ENCODE measurements around the gene ADCY9.

The ADCY9 gene

DNA sequence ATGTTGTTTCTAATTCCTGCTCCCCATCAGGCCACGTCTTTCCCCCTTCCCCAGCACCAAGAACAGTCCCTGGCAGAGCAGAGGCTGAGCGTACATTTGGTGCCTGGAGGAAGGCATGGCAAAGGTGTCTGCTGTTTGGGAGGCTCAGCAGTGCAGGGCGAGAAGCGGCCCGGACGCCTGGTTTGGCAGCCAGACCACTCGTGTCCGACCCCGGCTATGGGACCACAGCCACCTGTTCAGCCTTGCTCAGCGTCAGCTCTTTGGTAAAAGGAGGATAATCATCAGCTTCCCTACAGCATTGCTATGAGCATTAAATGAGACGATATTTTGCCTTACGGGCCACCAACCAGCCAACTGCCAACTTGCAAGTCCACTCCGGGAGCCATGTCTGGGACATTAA, 129.0 kb downstream of the ADCY9 start:
- H3K9me3 ChIP-seq (ENCODE audit: control insufficient read depth, insufficient read depth, low read depth, low read length), result no peaks in the 10 kb centered on the region
- ChIA-PET POLR2A (no interaction called here), CTCF (interaction anchor here (0.6 kb wide), 1 partner anchor 40 kb away, joined by 5 read pairs; no protein-coding TSS in a partner anchor)

DNA sequence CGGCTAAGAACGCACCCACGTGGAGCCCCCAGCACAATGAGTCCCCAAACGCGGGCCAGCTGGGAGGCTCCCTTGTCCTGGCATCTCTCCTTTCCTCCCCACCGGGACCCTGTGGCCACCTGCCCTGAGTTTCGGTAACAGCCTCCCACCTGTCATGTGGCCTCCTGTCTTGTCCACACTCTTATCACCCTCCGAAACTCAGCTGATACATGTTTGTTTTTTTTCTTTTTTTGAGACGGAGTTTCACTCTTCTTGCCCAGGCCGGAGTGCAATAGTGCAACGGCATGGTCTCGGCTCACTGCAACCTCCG, 130.1 kb downstream of the ADCY9 start:
- CTCF ChIA-PET, result interaction anchor here (0.7 kb wide), 1 partner anchor 391 kb away, joined by 4 read pairs; no protein-coding TSS in a partner anchor
- H3K36me3 ChIP-seq (ENCODE audit: control insufficient read depth in 2 of 2, insufficient read depth in 1 of 2, low read length in 2 of 2), result peaks cover 0 to 17% of the 10 kb centered on the region in 2 experiments; a peak in 1 of 3 replicates
- TF ChIP-seq ZNF202 (tag by site-specific recombination; IDR thresholded peaks at IDR 0.05; ENCODE audit: borderline replicate concordance), result no peak
- peak; percentile 4; the same call in 1 of the 2 replicates for TF ChIP-seq ZFHX2 (tag by site-specific recombination; conservative IDR thresholded peaks at IDR 0.05)
- TF ChIP-seq ZNF2 (tag by site-specific recombination; IDR thresholded peaks at IDR 0.05), result no peak

More for the DNA sequence above, 129.0 kb downstream of the ADCY9 start:
- no peak overlapping the region for H3K4me3 ChIP-seq (ENCODE audit: low read depth, low read length)
- H3K27ac ChIP-seq (ENCODE audit: extremely low read depth, low read depth, low read length), result no peak overlapping the region
- TF ChIP-seq BCL11A (tag by site-specific recombination; IDR thresholded peaks at IDR 0.05; ENCODE audit: low read depth), result no peak
- TF ChIP-seq KLF9 (tag by site-specific recombination; IDR thresholded peaks at IDR 0.05; ENCODE audit: low read depth), result no peak
- TF ChIP-seq, protein P1, sequence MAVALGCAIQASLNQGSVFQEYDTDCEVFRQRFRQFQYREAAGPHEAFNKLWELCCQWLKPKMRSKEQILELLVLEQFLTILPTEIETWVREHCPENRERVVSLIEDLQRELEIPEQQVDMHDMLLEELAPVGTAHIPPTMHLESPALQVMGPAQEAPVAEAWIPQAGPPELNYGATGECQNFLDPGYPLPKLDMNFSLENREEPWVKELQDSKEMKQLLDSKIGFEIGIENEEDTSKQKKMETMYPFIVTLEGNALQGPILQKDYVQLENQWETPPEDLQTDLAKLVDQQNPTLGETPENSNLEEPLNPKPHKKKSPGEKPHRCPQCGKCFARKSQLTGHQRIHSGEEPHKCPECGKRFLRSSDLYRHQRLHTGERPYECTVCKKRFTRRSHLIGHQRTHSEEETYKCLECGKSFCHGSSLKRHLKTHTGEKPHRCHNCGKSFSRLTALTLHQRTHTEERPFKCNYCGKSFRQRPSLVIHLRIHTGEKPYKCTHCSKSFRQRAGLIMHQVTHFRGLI (tag by site-specific recombination; IDR thresholded peaks at IDR 0.05), result no peak
- no peak for TF ChIP-seq WT1 (tag by site-specific recombination; IDR thresholded peaks at IDR 0.05)
- TF ChIP-seq, protein P2, sequence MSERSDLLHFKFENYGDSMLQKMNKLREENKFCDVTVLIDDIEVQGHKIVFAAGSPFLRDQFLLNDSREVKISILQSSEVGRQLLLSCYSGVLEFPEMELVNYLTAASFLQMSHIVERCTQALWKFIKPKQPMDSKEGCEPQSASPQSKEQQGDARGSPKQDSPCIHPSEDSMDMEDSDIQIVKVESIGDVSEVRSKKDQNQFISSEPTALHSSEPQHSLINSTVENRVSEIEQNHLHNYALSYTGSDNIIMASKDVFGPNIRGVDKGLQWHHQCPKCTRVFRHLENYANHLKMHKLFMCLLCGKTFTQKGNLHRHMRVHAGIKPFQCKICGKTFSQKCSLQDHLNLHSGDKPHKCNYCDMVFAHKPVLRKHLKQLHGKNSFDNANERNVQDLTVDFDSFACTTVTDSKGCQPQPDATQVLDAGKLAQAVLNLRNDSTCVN (tag by site-specific recombination; optimal IDR thresholded peaks at IDR 0.05), result no peak
- TF ChIP-seq ZNF501 (tag by site-specific recombination; IDR thresholded peaks at IDR 0.05), result no peak
- TF ChIP-seq ZNF521 (tag by site-specific recombination; IDR thresholded peaks at IDR 0.05), result no peak
- TF ChIP-seq ZNF510 (tag by site-specific recombination; IDR thresholded peaks at IDR 0.05; ENCODE audit: insufficient replicate concordance), result no peak
- TF ChIP-seq, protein P3, sequence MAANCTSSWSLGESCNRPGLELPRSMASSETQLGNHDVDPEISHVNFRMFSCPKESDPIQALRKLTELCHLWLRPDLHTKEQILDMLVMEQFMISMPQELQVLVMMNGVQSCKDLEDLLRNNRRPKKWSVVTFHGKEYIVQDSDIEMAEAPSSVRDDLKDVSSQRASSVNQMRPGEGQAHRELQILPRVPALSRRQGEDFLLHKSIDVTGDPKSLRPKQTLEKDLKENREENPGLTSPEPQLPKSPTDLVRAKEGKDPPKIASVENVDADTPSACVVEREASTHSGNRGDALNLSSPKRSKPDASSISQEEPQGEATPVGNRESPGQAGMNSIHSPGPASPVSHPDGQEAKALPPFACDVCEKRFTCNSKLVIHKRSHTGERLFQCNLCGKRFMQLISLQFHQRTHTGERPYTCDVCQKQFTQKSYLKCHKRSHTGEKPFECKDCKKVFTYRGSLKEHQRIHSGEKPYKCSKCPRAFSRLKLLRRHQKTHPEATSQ (tag by site-specific recombination; IDR thresholded peaks at IDR 0.05), result no peak
- TF ChIP-seq ZNF335 (tag by site-specific recombination; conservative IDR thresholded peaks at IDR 0.05), result no peak
- TF ChIP-seq ZNF48 (tag by site-specific recombination; IDR thresholded peaks at IDR 0.05), result no peak
- TF ChIP-seq ZXDB (tag by site-specific recombination; IDR thresholded peaks at IDR 0.05), result no peak
- no peak for TF ChIP-seq ZBTB17 (tag by site-specific recombination; IDR thresholded peaks at IDR 0.05)
- TF ChIP-seq, protein P4, sequence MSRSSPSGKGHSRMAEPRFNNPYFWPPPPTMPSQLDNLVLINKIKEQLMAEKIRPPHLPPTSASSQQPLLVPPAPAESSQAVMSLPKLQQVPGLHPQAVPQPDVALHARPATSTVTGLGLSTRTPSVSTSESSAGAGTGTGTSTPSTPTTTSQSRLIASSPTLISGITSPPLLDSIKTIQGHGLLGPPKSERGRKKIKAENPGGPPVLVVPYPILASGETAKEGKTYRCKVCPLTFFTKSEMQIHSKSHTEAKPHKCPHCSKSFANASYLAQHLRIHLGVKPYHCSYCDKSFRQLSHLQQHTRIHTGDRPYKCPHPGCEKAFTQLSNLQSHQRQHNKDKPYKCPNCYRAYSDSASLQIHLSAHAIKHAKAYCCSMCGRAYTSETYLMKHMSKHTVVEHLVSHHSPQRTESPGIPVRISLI (tag by site-specific recombination; IDR thresholded peaks at IDR 0.05), result no peak
- no peak for TF ChIP-seq ZFP69B (tag by site-specific recombination; IDR thresholded peaks at IDR 0.05)
- TF ChIP-seq, protein P5, sequence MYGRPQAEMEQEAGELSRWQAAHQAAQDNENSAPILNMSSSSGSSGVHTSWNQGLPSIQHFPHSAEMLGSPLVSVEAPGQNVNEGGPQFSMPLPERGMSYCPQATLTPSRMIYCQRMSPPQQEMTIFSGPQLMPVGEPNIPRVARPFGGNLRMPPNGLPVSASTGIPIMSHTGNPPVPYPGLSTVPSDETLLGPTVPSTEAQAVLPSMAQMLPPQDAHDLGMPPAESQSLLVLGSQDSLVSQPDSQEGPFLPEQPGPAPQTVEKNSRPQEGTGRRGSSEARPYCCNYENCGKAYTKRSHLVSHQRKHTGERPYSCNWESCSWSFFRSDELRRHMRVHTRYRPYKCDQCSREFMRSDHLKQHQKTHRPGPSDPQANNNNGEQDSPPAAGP (tag by site-specific recombination; IDR thresholded peaks at IDR 0.05), result no peak
- no peak for TF ChIP-seq SCRT2 (tag by site-specific recombination; IDR thresholded peaks at IDR 0.05)
- no peak for TF ChIP-seq ZNF677 (tag by site-specific recombination; IDR thresholded peaks at IDR 0.05)
- TF ChIP-seq ZNF23 (tag by site-specific recombination; IDR thresholded peaks at IDR 0.05; ENCODE audit: borderline replicate concordance), result no peak
- H3K36me3 ChIP-seq (ENCODE audit: control insufficient read depth in 2 of 2, insufficient read depth in 1 of 2, low read length in 2 of 2), result peaks cover 0 to 13% of the 10 kb centered on the region in 2 experiments; a peak in 1 of 3 replicates
- H3K4me1 ChIP-seq (ENCODE audit: control insufficient read depth, insufficient read depth, low read length), result no peaks in the 10 kb centered on the region

More for the DNA sequence above, 130.1 kb downstream of the ADCY9 start:
- Histone ChIP-seq H3K9me3 (ENCODE audit: control insufficient read depth, insufficient read depth, low read depth, low read length) (no peaks in the 10 kb centered on the region), H3K27ac (ENCODE audit: extremely low read depth, low read depth, low read length) (no peak overlapping the region), H3K4me1 (ENCODE audit: control insufficient read depth, insufficient read depth, low read length) (no peaks in the 10 kb centered on the region), H3K4me3 (ENCODE audit: low read depth, low read length) (no peak overlapping the region)
- POLR2A ChIA-PET, result no interaction called here
